Activated T-cell treated with anti-CD3 and anti-CD28 coated beads, Interleukin-2, amount 50 U/mL, for 48 hours (primary cell): ENCODE measurements around the gene TMEM167B.
"Not testable (repeated sequence)": the region's sequence is repeated elsewhere in the genome, so short reads cannot be mapped to it uniquely, and the experiment has no call there.

Experiments used
- DNase-seq, 2 experiments: peaks; one replicate each; pipeline ENCODE4 v3.0.0-alpha.2; 2020

Gene TMEM167B

GRCh38 chr1:109114342-109114674 is 23.7 kb downstream of the TMEM167B start:
- no peak for DNase-seq

DNA sequence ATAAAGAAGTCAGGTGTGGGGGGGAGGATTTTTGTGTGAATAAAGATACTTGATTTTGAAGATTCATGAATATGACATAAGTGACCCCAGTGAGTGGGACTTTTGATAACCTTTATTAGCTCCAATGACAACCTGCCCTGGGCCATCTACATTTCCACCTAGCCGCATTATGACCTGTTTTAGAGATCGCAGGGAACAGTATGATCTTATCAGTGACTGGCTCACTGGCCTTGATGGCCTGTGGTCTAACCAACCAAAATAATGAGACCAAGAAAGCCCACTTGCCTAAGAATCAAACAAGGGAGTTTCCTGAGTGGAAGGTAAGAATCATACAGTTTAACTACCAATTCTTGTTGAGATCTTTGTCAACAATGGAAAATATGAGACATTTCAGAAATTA is 25.1 kb downstream of the TMEM167B start:
- DNase-seq: peak in 1 of 2 experiments; percentile 37

DNA sequence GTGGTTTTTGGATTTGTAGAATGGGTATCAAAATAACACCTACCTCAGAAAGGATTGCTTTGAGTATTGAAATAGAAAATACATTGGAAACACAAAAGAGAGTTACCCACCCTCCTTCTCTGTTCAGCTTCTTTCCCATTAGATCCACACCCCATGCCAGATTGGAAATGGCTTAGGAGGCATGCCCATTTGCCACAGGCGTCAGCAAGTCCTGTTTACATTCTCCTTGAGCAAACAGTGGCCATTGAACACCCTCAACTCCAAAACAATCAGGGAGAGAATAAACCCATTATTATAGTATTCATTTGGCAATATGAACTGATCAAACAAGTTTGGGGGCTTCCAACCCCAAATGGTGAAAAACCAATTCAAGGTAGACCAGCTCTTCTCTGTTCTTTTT is 25.7 kb downstream of the TMEM167B start:
- DNase-seq: no peak

- no peak for DNase-seq
Observed at GRCh38 chr1:109118089-109118488, 27.5 kb downstream of the TMEM167B start.

DNA sequence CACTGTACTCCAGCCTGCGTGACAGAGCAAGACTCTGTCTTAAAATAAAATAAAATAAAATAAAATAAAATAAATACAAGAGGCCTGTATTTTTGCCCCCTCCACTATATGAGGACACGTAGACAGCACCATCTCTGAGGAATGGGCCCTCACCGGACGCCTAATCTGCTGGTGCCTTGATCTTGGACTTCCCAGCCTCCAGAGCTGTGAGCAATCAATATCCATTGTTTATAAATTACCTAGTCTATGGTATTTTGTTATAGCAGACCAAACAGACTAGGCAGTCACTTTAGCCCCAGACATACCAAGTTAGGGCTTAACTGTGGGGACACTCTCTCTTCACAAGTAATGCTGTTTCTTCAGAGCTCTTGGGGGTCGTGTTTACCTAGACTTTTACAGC is 29.8 kb downstream of the TMEM167B start:
- DNase-seq: no peak

DNA sequence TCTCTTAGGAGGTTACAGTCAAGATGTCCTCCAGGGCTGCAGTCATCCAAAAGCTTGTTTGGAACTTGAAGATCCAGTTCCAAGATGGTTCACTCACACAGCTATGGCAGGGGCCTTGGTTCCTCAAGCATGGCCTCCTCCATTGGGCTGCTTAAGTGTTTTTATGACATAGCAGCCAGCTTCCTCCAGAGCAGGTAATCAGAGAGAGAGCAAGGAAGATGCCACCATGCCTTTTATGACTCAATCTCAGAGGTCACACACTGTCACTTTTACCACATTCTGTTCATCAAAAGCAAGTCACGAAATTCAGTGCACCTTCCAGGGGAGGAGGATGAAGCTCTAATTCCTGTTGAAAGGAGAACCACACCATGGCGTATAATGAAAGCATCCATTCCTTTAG is 40.5 kb downstream of the TMEM167B start:
- DNase-seq: no peak

GRCh38 chr1:109131800-109132199 is 41.2 kb downstream of the TMEM167B start:
- DNase-seq: no peak

DNA sequence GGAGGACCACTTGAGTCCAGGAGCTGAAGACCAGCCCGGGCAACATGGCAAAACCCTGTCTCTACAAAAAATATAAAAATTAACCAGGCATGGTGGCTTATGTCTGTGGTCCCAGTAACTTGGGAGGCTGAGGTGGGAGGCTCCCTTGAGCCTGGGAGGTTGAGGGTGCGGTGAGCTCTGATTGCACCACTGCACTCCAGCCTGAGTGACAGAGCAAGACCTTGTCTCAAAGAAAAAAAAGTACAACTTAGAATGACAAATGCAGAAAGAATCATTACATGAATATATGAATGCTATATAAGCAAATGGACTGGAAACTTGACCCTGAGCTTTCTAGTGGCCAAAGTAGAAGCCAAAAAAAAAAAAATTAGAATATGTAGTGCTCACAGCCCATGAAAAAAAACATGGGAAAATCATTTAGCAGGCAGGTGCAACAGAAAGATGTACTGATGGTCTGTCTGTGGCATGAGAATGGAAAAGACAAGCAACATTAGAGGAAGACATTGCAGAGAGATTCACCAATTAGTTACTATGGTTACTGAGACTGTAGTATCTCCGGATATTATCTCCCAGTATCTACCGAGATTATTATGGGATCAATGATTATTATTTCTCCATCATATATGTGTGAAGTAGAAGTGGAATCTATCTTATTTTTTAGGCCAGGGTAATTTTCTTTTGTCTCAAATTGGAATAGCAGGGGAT is 42.6 kb downstream of the TMEM167B start:
- no peak for DNase-seq

DNA sequence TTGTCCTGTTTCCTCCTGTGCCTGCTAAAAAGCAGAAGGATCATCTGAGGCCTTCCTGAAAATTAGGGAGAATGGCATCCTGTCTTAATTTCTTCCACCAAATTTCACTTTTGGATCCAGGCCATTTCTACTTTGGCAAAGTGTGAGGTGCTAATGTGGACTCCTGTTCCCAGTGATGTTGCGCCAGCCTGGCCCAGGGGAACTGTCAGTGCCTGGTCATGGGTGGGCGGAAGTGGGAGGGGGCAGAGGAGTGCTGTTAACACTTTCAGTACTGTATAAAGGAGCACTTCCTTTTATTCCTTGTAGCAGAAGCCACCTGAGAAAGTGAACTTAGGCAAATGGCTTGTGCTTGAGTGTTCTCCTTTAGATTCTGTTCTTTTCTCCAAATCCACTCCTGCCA is 43.3 kb downstream of the TMEM167B start:
- DNase-seq: no peak

- no peak for DNase-seq
Observed at GRCh38 chr1:109134423-109134822, 43.9 kb downstream of the TMEM167B start.

DNA sequence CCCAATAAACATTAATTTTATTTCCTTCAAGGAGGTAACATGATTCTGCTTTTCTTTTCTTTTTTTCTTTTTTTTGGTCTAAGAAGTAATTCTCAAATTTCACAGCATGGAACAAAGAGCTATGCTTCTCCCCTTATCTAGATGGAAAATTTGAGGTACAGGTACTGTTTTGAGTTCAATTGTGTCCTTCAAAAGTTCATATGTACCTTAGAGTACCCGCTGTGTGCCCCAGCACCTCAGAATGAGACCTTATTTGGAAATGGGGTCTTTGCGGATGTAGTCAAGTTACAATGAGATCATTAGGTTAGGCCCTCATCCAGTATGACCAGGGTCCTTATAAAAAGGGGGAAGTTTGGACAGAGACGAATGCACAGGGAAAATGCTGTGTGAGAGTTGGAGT is 45.4 kb downstream of the TMEM167B start:
- no peak for DNase-seq

DNA sequence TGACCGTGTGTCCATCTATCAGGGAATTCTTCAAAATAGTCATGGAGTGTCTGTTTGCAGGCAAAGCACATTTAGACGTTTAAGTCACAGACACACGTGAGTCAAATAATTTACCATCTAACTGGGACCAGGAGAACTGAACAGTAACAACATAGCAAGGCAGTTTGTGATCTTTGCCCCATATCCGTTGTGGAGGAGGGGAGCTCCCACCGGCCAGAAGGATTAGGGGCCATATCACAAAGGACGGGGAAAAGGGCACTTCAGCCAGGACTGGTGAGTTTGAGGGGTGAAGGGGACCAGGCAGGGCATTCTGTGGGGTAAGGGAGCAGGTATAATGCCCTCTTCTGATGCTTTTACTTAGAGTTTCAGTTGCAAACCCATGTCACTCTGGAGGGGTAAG is 46.2 kb downstream of the TMEM167B start:
- DNase-seq: no peak

DNA sequence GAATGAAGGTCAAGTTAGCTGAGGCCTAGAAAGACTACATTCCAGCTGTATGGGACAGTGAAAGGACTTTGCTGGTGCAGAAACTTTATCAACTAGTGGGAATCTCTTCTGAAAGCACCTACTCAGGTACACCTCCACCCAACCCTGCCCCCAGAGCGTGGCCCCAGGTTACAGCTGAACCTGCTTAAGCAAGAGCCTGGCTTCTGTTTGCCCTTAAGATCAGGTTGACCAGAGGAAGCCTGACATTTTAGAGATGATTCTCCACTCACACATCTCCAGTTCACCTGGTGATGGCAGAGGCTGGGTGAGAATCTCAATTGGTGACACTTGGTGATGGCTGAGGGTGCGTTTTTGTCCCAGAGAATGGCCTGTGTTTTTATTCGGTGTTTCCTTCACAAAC is 47.4 kb downstream of the TMEM167B start:
- DNase-seq: no peak

- no peak for DNase-seq
Observed at GRCh38 chr1:109138358-109138757, 47.8 kb downstream of the TMEM167B start.

DNA sequence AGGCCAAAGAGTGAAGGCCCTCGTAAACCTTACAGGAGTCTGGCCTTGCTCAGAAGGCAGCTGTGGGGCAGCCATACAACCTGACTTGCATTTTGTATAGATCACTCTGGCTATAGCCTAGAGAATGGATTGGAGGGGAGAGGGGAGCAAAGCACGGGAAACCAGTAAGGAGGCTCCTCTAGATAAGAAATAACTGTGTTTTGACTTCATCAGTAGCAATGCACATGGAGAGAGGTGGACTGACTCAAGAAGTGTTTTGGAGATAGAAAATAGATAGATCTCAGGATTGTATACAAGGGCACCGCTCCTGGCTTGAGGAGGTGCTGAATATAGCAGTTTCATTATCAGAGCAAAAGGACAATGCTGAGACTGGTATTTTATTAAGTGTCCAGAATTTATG is 49.8 kb downstream of the TMEM167B start:
- DNase-seq: no peak

GRCh38 chr1:109142260-109142659 is 51.7 kb downstream of the TMEM167B start:
- no peak for DNase-seq

- not testable (repeated sequence) for DNase-seq
Observed at GRCh38 chr1:109142725-109143124, 52.2 kb downstream of the TMEM167B start.
